Effector memory CD4-positive, alpha-beta T cell (primary cell): ENCODE measurements around the gene ZNF587B.
"Not testable (repeated sequence)": the region's sequence is repeated elsewhere in the genome, so short reads cannot be mapped to it uniquely, and the experiment has no call there.

Experiments
- DNase-seq, 3 donors: peaks; one replicate each; pipeline ENCODE4 v3.0.0-alpha.2; 2020
- H3K27ac ChIP-seq: 2 replicates; pipeline ENCODE4 v1.7.0; 2013; ENCODE audit warnings: mild to moderate bottlenecking, low read length, moderate library complexity; ENCODE audit not compliant: insufficient read depth, poor library complexity, severe bottlenecking
- H3K27me3 ChIP-seq: replicated peaks from 2 replicates; pipeline ENCODE4 v1.7.0; 2013; ENCODE audit warnings: mild to moderate bottlenecking, low read length; ENCODE audit not compliant: insufficient read depth, control insufficient read depth, poor library complexity, severe bottlenecking
- H3K36me3 ChIP-seq: 2 replicates; pipeline ENCODE4 v1.7.0; 2013; ENCODE audit warnings: mild to moderate bottlenecking, low read length, moderate library complexity; ENCODE audit not compliant: control insufficient read depth, insufficient read depth
- H3K4me1 ChIP-seq: 2 replicates; pipeline ENCODE4 v1.7.0; 2013; ENCODE audit warnings: low read length, mild to moderate bottlenecking; ENCODE audit not compliant: control insufficient read depth, insufficient read depth, poor library complexity, severe bottlenecking
- H3K4me3 ChIP-seq: 2 replicates; pipeline ENCODE4 v1.7.0; 2013; ENCODE audit warnings: low read length, low read depth, mild to moderate bottlenecking; ENCODE audit not compliant: insufficient read depth, poor library complexity, severe bottlenecking
- H3K9me3 ChIP-seq: 2 replicates; pipeline ENCODE4 v1.7.0; 2013; ENCODE audit warnings: mild to moderate bottlenecking, low read length, moderate library complexity; ENCODE audit not compliant: control insufficient read depth

The ZNF587B gene

GRCh38 chr19:57890706-57891105 lies 60.6 kb downstream of the ZNF587B start:
- not testable (repeated sequence) for H3K9me3 ChIP-seq, H3K27ac ChIP-seq, DNase-seq, H3K4me3 ChIP-seq, H3K36me3 ChIP-seq, H3K4me1 ChIP-seq, H3K27me3 ChIP-seq
